HG03457 (cell line): Measurements from ENCODE around the gene KCNA5.

Source experiments
- ATAC-seq: cut with Tn5 transposase; IDR thresholded peaks from one replicate; pipeline ENCODE4 v1.9.1; 2021; ENCODE audit warnings: moderate number of reproducible peaks; ENCODE audit not compliant: unreplicated experiment

The KCNA5 gene

GRCh38 chr12:5026342-5026938 is 17.2 kb upstream of the KCNA5 start:
- ATAC-seq: no peak

GRCh38 chr12:5027046-5027821 is 16.4 kb upstream of the KCNA5 start:
- ATAC-seq: no peak

GRCh38 chr12:5030066-5030465 is 13.6 kb upstream of the KCNA5 start:
- ATAC-seq: no peak

GRCh38 chr12:5031242-5031641 is 12.4 kb upstream of the KCNA5 start:
- no peak for ATAC-seq

GRCh38 chr12:5031958-5032357 is 11.7 kb upstream of the KCNA5 start:
- no peak for ATAC-seq

- ATAC-seq: no peak
These were observed 10.9 kb upstream of the KCNA5 start for GRCh38 chr12:5032821-5033220.

GRCh38 chr12:5033883-5034282 is 9.8 kb upstream of the KCNA5 start:
- ATAC-seq: no peak

- no peak for ATAC-seq
These were observed 9.1 kb upstream of the KCNA5 start for GRCh38 chr12:5034603-5035002.

GRCh38 chr12:5035618-5036017 is 8.1 kb upstream of the KCNA5 start:
- ATAC-seq: no peak

GRCh38 chr12:5036031-5036430 is 7.6 kb upstream of the KCNA5 start:
- no peak for ATAC-seq

- ATAC-seq: no peak
These were observed 5.8 kb upstream of the KCNA5 start for GRCh38 chr12:5037795-5038357.

- no peak for ATAC-seq
These were observed 4.8 kb upstream of the KCNA5 start for GRCh38 chr12:5038781-5039311.

GRCh38 chr12:5039815-5040214 is 3.9 kb upstream of the KCNA5 start:
- ATAC-seq: no peak

GRCh38 chr12:5040368-5040767 is 3.3 kb upstream of the KCNA5 start:
- ATAC-seq: no peak

- ATAC-seq: no peak
These were observed 979 bp downstream of the KCNA5 start for GRCh38 chr12:5044420-5045295.

- no peak for ATAC-seq
These were observed 3.4 kb downstream of the KCNA5 start for GRCh38 chr12:5047094-5047493.

GRCh38 chr12:5047729-5048128 is 4.0 kb downstream of the KCNA5 start:
- ATAC-seq: no peak

GRCh38 chr12:5050542-5050941 is 6.9 kb downstream of the KCNA5 start:
- no peak for ATAC-seq

GRCh38 chr12:5051334-5051733 is 7.7 kb downstream of the KCNA5 start:
- no peak for ATAC-seq

- ATAC-seq: no peak
These were observed 8.2 kb downstream of the KCNA5 start for GRCh38 chr12:5051913-5052312.

- no peak for ATAC-seq
These were observed 8.7 kb downstream of the KCNA5 start for GRCh38 chr12:5052348-5052747.
